ENCODE data around the gene TSGA10IP.
A peak's percentile ranks its signal among the peaks of the same experiment; 100 is the strongest.

The TSGA10IP gene

DNA sequence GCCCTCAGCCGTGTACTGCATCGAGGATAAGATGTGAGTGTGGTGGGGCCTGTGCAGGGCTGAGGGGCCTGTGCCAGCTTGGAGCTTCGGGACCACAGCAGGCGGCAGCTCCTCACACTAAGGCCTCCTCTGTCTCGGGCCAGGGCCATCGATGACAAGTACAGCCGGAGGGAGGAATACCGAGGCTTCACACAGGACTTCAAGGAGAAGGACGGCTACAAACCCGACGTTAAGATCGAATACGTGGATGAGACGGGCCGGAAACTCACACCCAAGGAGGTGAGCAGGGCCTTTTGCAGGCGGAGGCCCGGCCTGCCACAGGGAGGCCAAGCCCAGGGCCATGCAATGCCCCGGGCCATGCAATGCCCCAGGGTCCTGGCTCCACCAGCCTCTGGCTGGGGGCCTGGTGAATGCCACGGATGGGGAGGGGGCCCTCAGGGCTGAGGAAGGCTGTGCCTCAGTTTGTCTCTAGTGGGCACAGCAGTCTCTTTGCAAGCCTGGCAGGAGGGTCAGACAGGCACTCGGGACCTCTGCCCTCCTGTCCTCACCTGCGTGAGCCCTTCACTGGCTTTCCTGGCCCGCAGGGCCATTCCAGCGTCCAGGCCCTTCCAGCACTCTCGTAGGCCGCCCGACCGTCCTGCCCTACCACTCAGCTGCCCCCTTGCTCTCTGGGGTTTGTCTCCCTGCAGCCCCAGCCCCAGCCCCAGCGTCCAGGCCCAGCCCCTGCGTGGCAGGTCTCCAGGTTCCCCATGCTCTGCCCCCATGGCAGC is 32.5 kb downstream of the TSGA10IP start:
- no peak for DNase-seq

DNA sequence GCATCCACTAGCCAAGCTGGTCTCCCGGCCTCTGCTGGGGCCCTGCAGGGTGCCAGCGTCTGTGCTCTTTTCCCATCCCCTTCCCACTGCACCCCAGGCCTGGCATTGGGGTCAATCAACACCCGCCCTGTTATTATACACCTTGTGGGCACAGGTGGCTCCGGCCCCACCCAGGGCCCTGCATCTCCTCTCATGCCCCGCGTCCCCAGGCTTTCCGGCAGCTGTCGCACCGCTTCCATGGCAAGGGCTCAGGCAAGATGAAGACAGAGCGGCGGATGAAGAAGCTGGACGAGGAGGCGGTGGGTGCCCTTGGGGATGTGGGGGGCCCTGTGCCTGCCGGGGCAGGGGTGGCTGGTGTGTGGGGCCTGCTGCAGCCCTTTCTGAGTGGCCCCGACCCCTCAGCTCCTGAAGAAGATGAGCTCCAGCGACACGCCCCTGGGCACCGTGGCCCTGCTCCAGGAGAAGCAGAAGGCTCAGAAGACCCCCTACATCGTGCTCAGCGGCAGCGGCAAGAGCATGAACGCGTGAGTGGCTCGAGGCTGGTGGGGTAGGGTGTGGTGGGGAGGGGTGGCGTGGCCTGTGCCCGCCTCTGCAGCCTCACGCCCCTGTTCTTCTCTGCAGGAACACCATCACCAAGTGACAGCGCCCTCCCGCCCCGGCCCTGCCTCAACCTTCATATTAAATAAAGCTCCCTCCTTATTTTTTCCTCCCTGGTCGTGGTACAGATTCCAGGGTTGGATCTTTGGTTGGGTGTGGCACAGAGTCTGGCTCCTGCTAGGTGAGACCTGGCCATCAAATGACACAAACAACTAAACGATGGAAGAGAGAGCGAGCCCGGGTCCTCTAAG is 33.3 kb downstream of the TSGA10IP start:
- DNase-seq, result no peak

DNA sequence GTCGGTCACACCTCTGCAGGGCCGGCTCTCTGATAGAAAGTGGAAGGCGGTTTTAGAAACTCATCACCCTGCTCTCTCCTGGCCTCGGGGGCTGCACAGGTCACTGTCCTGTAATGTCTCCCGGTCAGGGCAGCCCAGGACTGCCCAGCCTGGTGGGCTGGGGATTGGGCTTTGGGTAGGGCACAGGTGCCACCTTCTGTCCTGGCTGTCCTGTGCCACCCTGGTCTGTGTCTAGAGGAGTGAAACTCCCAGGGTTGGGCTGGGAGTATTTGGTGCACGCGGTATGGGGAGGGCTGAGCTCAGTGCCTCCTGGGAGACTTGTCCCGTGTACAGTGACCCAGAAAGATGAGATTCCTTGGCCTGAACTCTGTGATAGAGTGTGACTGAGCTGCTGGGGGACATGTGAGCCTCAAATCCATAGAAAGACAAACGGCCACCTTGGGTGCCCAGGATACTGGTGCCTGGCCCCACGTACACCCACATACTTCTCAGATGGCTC is 34.0 kb downstream of the TSGA10IP start:
- no peak for DNase-seq

DNA sequence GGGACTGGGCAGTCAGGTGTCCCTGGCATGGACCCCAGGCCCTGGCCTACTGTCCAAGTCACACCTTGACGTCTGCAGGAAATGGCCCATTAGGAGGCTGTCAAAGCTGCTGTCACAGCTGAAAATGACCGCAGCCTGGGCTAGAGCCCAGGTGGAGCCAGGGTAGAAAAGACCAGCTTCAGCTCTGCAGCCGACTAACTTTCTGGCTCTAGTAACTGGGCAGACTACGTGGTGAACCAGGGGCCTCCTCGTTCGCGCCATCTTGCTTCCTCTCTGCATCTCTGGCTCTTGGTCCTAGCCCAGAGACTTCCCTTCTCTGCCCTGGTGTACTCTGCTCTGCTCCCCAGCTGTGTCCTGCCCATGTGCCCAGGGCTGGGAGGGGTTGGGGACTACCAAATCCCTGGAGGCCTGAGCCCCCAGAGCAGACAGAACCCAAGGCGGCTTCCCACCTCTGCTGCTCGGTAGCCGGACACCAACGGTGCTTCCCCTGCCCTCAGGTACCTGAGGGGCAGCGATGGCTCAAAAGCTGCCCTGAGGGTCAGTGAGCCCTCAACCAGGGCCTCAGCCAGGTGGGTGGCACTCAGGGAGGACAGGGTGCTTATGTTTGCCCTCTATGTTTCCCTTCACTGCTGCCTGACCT is 35.9 kb downstream of the TSGA10IP start:
- DNase-seq, result no peak

DNA sequence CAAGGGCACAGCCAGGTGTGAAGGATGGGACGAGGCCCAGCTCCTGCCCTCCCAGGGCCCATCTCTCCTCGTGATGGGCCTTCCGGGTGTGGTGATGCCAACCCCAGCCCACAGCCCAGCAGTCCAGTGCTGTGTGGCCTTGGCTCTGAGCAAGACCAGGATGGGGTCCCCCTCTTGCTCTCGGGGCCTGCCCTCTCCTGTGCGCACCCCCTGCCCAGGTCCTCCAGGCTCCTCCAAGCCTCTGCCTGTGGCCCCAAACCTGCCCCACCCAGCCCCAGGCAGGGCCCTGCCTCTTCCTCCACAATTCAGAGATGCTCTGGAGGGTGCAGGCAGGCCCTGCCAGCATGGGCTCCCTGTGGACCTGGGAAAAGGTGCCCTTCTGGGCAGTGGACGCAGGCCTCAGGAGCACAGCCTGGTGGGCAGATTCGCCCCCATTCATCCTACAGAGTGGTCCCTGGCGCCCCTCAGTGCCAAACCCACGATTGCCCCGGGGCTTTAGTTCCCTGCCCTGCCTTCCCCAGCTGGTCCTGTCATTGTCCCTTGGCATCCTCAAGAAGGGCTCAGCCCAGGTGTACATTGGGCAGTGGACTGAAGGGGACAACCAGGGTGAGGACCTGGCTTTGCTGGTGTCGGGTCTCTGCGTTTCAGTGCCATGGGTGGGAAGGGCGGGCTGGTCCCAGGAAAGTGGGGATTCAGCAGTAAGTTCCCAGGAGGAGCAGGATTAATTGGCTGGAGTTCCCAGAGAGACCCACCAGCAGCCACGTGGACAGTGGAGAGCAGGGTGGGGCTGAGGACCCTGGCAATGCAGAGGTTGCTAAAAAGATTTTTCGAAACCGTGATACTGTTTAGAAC is 36.9 kb downstream of the TSGA10IP start:
- no peak for DNase-seq

DNA sequence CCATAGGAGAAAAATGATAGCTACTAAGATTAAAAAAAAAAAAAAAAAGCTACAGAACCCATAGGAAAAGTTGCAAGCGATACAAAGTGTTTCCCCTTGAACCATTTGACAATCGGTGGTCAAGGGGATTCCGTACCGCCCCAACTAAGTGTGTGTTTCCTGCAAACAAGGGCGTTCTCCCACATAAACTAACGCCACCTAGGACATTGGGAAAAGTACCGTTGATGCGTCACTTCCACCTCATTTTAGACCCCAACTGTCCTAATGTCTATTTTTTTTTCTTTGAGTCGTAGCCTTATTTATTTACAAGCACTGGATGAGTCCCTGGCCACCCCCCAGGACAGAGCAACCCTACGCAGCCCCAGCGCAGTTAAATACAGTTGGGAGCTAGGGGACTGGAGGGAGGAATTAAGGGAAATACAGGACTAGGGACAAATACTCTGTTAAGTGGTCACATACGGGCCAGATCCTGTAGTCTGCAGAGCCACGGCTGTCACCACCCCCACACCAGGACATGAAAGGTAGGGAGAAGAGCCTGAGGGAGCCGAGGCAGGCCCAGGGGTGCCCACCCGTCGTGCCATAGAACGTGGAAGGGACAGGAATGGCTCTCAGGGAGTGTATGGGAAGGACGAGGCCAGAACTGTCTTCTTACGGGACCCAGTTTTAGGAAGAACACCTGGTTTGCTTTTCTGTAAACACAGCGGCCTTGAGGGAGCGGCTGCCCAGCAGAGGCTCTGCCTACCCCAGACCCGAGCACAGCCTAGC is 37.7 kb downstream of the TSGA10IP start:
- no peak for DNase-seq

DNA sequence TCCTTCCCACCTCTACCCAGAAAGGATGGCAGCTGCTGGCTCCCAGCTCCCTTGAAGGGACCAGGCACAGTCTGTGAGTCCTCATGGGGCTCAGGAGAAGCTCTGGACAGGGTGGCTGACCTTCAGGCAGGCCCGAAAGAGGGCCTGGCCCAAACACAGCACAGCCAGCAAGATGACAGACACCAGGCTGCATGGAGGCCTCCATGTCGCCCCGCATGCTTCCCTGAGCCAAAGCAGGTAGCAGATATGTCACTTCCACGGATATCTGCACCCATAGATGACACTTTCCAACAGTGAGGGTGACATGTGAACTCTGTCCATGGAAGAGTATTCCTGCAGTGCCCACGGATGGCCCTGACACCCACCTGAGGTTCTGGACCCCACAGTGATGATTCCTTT is 38.3 kb downstream of the TSGA10IP start:
- no peak for DNase-seq

DNA sequence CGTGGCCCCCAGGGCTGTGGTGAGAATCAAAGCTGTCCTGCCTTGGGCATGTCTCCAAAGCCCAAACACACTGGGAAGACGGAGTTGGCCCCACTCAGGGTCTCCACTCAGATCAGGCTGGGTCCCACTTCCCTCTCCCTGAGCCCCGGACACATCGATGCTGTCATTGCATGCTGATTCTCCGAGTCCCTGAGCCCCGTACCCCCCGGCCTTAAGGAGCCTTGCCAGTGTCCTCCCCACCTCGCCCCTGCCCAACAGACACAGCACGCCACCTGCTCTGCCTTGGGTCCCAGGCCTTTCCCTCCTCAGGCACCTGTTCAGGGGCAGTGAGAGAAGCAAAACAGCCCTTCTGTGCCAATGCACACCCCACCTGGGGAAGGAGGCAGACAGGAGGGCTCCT is 42.1 kb downstream of the TSGA10IP start:
- DNase-seq, result no peak

DNA sequence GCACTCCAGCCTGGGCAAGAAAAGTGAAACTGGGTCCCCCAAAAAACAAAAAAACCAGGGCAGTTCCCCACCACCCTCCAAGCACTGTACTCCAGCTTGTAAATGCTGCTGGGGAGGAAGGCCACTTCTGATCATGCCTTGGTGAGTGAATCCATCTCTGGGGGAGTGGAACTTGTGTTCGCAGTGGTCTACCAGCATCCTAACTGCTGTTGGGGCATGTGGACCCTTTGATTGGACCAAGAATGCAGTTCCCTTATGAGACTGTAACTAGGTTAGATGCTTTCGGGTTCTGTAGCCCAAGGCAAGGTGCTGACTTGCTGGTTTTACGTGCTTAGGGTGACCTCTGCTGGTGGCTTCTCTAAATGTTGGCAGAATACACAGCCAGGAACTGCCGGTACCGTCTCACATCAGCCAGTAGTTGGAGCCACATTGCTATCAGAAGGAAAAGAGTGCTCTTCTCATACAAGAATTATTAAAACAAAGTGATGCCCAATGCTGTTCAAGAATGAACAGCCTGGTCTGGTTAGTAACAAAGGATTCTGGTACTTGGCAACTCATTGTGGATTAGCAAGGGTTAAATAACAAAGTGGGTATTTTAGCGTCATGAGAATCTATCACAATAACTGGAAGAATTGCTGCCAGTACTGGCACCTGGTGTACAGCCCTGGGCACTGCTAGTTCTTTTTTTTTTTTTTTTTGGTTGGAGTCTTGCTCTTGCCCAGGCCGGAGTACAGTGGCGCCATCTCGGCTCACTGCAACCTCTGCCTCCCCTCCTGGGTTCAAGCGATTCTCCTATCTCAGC is 43.7 kb downstream of the TSGA10IP start:
- peak; percentile 59 to 75 (median 66) for DNase-seq

DNA sequence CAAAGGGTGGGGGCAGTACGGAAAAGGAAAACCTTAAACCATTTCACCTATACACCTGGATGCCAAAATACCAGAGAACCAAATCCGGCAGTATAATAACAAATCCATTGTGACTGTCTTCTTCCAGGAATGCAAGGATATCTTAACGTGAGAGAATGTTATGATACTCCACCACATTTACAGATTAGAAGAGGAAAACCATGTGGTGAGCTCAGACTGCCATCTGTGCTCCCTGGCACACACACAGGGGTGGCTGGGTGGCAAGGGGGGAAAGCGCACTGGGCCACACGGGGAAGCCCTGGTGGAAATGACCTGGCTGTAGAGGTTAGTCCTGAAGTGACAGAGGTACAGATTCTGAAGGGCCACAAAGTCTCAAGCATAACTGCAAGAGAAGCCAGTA is 46.8 kb downstream of the TSGA10IP start:
- DNase-seq, result no peak

DNA sequence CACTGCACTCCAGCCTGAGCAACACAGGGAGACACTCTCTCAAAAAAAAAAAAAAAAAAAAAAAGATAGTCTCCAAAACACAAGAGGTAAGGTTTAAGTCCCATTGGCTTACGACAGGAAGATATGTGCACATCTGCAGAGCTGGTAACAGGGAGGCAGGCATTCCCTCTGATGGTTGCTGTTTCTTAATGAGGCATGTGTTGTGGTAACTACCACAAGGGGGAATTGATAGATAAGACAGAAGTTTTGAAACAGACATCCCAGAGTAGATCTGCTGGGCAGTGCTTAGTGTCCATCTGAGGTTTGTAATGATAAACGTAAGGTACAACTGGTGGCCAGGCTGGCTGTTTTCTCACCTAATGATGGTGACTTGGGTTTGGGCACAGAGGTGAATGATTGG is 52.0 kb downstream of the TSGA10IP start:
- no peak for DNase-seq

DNA sequence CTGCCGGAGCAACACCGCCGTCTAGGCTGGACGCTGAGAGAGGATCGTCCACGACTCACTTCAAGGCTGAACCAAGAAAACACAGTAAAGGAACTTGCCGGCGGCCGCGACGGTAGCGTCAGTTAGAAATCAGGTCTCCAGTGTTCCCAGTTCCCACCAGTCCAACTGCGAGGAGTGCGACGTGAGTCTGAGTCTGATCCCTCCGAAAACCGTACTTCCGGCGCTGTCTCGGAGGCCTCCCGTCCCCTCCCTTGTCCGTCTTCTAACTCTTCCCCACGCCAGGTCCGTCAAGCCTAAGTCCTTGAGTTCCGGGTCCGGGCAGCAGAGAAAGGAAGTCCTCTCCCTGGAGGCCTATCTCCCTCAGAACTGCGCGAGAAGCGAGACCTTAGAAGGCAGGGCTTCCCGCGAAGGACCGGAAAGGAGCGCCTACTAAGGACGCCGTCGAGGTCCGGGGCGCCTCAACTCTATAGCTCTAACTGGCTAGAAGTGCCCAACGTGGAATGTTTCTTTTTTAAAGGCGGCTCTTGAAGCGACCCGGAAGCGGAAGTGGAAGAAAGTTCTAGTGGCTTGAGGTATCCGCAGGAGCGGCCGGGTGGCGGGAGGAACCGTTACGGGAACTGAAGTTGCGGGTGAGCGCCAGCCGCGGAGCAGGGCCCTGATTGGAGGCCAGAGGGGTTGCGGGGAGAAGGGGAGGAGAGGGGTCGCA is 56.8 kb downstream of the TSGA10IP start, which contains the start of the genes BANF1 and EIF1AD:
Gene BANF1 (plus strand): TSS at position 562 of the 706 bp plus-strand sequence. CDS start 748 bp downstream, outside the sequence.
Gene EIF1AD (minus strand): TSS at position 216 of the 706 bp plus-strand sequence. CDS start 1,768 bp downstream, outside the sequence.
- DNase-seq, result peak; percentile 76 to 86 (median 82)

DNA sequence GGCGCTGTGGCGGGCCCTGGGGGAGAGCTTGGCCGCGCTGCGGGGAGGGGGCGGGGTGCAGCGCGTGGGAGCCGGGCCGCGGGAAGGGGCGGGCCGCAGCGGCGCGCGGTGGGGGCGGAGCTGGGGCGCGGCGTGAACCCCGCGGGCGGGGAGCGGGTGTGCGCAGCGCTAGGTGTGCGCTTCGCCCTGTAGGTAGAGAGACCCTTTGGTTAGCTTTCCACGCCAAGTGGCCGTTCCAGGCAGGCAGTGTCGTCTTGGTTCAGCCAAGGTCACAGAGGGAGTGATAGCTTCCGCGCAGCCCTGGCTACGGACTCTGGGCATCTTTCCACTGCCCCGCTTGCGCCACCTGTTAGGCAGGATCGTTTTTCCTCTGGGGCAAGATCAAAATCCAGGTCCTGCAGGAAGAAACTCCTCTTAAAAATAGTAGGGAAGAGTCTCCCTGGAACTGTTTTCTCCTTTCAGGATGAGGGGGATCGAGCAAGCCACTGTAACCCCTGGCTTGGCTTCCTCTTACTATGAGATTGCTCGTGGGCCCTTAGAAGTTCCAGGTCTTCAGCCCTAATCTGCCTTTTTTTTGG is 57.5 kb downstream of the TSGA10IP start:
- peak in 2 of 4 experiments; percentile 65 to 81 for DNase-seq

DNA sequence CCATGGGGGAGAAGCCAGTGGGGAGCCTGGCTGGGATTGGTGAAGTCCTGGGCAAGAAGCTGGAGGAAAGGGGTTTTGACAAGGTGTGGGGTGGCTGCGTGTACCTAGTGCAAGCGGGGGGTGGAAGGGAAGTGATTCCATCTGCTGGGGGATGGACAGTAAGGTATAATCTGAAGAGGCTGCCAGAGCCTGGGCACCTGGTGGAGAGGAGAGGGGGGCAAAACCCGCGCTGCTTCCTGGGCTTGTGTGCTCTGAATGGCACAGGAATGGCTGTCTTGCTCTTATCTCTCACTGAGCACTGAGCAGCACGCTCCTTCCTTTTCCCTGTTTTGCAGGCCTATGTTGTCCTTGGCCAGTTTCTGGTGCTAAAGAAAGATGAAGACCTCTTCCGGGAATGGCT is 58.0 kb downstream of the TSGA10IP start:
- no peak for DNase-seq

DNA sequence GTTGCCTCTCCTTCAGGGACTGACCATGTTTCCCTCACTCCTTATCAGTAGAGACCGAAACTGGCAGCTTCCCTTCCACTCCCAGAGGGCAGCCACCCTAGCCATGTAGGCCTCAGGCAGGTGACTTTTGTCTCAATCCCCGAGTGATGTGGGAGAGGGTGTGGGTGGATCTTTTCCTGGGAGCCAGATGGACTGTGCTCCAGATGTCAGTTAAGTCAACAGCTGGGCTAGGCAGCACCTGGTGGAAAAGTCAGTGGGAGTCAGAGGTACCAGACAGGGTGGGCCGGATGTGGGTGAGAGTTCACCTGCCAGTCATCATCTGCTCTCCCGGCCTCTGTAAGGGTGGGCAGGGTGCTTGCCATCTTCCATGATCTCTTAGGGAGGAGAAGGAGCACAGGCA is 58.9 kb downstream of the TSGA10IP start:
- DNase-seq, result no peak

DNA sequence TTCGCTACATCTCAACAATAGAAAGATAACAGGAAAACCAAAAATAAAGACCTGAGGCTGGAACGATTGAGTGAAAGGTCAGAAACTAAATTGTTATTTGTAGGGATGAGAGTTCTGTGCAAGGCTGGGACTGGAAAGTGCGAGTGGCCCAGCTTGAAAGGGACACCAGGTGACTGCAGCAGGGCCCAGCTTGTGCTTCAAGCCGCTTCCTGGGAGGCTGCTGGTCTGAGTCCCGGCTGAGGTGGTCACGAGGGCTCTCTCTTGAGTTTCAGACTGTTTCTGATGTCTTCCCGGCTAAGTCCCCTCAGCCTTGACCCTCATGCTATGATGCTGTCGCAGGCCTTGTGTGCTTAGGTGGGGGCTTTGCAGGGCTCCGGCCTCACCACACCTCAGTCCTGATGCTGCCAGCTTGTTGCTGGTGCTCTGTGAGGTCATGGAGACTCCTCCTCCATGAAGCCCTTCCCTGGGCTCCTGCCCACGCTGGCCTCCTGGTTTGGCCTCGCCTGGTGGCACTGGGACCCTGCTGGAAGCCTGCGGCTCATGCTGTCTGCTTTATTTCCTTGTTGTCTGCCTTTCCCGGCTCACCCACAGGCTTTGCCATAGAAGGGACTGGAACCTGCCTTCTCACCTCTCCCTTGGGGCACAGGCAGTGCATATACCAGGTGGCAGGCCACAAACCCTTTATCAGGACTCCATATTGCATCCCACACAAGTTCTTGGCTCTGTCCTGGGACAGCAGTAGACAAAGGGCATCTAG is 61.0 kb downstream of the TSGA10IP start:
- DNase-seq, result no peak

DNA sequence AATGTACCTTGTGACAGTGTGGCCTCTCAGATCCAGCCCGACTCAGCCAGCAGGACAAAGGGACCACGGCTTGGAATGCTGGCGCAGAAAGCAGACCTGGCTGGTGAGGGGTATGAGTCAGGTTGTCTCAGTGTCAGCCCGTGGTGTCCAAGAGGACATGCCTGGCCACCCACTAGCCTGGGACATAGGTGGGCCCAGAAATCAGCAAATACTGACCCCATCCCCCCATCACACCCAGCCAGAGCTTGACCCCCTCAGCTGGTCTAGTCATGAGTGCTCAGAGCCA is 61.6 kb downstream of the TSGA10IP start:
- no peak for DNase-seq

DNA sequence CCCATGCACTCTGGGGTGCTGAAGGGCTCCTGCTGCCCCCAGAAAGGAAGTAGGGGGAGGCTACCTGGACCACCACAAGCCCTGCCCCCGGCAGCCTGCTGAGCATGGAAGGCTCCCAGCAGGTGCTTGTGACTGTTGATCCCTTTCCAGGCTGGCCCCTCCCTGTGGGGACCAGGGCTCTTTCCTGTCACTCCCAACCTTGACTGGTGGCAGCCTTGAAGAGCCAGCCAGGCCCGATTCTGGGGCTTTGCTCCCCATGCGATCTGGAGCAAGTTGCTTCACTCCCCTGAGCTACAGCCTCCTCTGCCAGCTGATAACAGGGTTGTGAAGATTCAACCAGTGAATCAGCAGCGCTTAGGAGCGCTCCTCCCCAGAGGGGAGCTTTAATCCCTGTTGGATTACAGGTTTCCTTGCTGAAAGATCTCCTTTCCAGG is 61.9 kb downstream of the TSGA10IP start:
- DNase-seq, result no peak

DNA sequence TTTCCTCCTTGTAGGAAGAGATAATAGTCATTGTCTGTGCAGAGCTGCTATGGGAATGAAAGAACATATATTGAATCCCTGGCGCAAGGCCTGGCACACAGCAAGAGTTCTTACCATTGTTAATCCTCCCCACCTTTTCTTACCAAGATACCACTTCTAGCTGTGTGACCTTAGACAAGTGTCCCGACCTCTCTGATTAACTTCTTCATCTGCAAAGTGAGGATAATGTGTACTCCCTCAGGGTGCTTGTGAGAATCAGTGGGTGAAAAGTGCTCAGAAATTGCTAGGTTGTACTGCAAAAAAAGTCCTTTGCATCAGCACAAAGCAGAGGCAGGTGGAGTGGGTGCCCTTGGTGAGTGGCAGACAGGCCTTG is 62.8 kb downstream of the TSGA10IP start:
- no peak for DNase-seq
